Endothelial cell of umbilical vein (primary cell): ENCODE measurements around the gene ZNF618. TPM values are rescaled to one million over a fixed set of nuclear protein-coding genes. Genes with fewer than 3 reads are reported as not detected.

Source experiments
- BruUV-seq: library from RNA; stranded (reverse); fragments of 400-500 nt; replicated peaks from 2 replicates; lab custom pipeline; 2021; lab: Mats Ljungman, UMichigan
- CTCF ChIA-PET: fragments of 300-600, 350-600 bp; sonication (Branson Sonifier 250); formaldehyde crosslinking; loops from one replicate; lab custom pipeline; 2021; ENCODE audit warnings: antibody characterized with exemption, inconsistent platforms; lab: Charles Lee
- POLR2A ChIA-PET: fragments of 300-600, 350-600 bp; sonication (Branson Sonifier 250); formaldehyde crosslinking; loops from one replicate; lab custom pipeline; 2021; ENCODE audit warnings: antibody characterized with exemption, inconsistent platforms; lab: Charles Lee
- DNase-seq: peaks from one replicate; pipeline ENCODE4 v3.0.0-alpha.2; 2011; ENCODE audit warnings: low read depth, low spot score
- FAIRE-seq: peaks from 2 replicates; lab custom pipeline; 2011; peaks lifted over from hg19 to GRCh38; lab: Jason Lieb, UNC
- H2AFZ ChIP-seq: 2 replicates; pipeline ENCODE4 v1.6.0; 2012; ENCODE audit warnings: low read depth, low read length, control low read depth, inconsistent platforms
- H3K27ac ChIP-seq: 2 replicates; pipeline ENCODE4 v1.5.1; 2011; ENCODE audit warnings: low read depth, mild to moderate bottlenecking, control low read depth, low read length, moderate library complexity; ENCODE audit not compliant: insufficient read depth
- H3K27me3 ChIP-seq, 2 experiments: 2 replicates each; pipeline versions ENCODE4 v1.6.0 to v1.6.1; 2011; ENCODE audit warnings: low read length in 2 of 2, mixed read lengths in 1 of 2; ENCODE audit not compliant: control insufficient read depth in 2 of 2, insufficient read depth in 2 of 2
- H3K36me3 ChIP-seq, 2 experiments: 2 replicates in 1 of 2; 3 replicates in 1 of 2; pipeline ENCODE4 v1.5.1; 2011; ENCODE audit warnings: low read length in 2 of 2, mild to moderate bottlenecking in 1 of 2, moderate library complexity in 1 of 2; ENCODE audit not compliant: control insufficient read depth in 2 of 2, insufficient read depth in 2 of 2; ENCODE audit errors: extremely low read depth in 1 of 2
- H3K4me1 ChIP-seq: 3 replicates; pipeline ENCODE4 v1.5.1; 2011; ENCODE audit warnings: mild to moderate bottlenecking, low read length; ENCODE audit not compliant: control insufficient read depth, insufficient read depth; ENCODE audit errors: extremely low read depth
- H3K4me2 ChIP-seq: 2 replicates; pipeline ENCODE4 v1.6.1; 2011; ENCODE audit warnings: low read length, control low read depth, mixed read lengths; ENCODE audit not compliant: insufficient read depth
- H3K4me3 ChIP-seq, 3 experiments: fragments of 200-600 bp in 1 of 3; sonication (generic), shearing (Covaris generic) in 1 of 3; replicated peaks in 1 of 3; 2 replicates each; pipeline ENCODE4 v1.5.1; 2011 to 2016; ENCODE audit warnings: control low read depth in 3 of 3, low read length in 3 of 3, mild to moderate bottlenecking in 2 of 3, inconsistent platforms in 1 of 3, low read depth in 1 of 3, moderate library complexity in 1 of 3; ENCODE audit not compliant: insufficient read depth in 1 of 3
- H3K79me2 ChIP-seq: 2 replicates; pipeline ENCODE4 v1.6.0; 2012; ENCODE audit warnings: low read length, inconsistent platforms; ENCODE audit not compliant: control insufficient read depth, insufficient read depth
- H3K9ac ChIP-seq: replicated peaks from 2 replicates; pipeline ENCODE3; 2011; ENCODE audit warnings: low read length, control low read depth; ENCODE audit not compliant: insufficient read depth; ENCODE audit errors: extremely low read depth
- H3K9me1 ChIP-seq: replicated peaks from 3 replicates; pipeline ENCODE4 v1.6.0; 2011; ENCODE audit warnings: mild to moderate bottlenecking, low read length; ENCODE audit not compliant: control insufficient read depth, insufficient read depth; ENCODE audit errors: extremely low read depth
- H3K9me3 ChIP-seq: replicated peaks from 2 replicates; pipeline ENCODE4 v1.5.1; 2012; ENCODE audit warnings: low read length, inconsistent platforms; ENCODE audit not compliant: control insufficient read depth, insufficient read depth
- H4K20me1 ChIP-seq: replicated peaks from 2 replicates; pipeline ENCODE3; 2011; ENCODE audit warnings: mild to moderate bottlenecking, low read length; ENCODE audit not compliant: control insufficient read depth, insufficient read depth; ENCODE audit errors: extremely low read depth
- CTCF ChIP-seq, 2 donors: IDR thresholded peaks; 1 replicate in 1 of 2; 2 replicates in 1 of 2; pipeline ENCODE4 v1.5.1; 2011; ENCODE audit warnings: low read length in 2 of 2, mild to moderate bottlenecking in 2 of 2, moderate library complexity in 2 of 2, control low read depth in 1 of 2, inconsistent platforms in 1 of 2, low read depth in 1 of 2; ENCODE audit not compliant: insufficient read depth in 1 of 2; ENCODE audit errors: extremely low read depth in 1 of 2
- EZH2 ChIP-seq: IDR thresholded peaks from 2 replicates; pipeline ENCODE4 v1.6.1; 2012; ENCODE audit warnings: borderline replicate concordance, low read depth, mild to moderate bottlenecking, moderate library complexity, low read length, inconsistent platforms; ENCODE audit not compliant: severe bottlenecking
- FOS ChIP-seq: IDR thresholded peaks from 2 replicates; pipeline ENCODE4 v1.6.1; 2011; ENCODE audit warnings: mild to moderate bottlenecking, low read length, moderate library complexity, borderline replicate concordance; ENCODE audit not compliant: insufficient read depth
- GATA2 ChIP-seq: IDR thresholded peaks from 2 replicates; pipeline ENCODE4 v1.7.0; 2011; ENCODE audit warnings: low read depth, mild to moderate bottlenecking, moderate library complexity, mixed read lengths, low read length; ENCODE audit not compliant: insufficient read length, insufficient read depth
- JUN ChIP-seq: IDR thresholded peaks from 2 replicates; pipeline ENCODE4 v1.6.1; 2011; ENCODE audit warnings: borderline replicate concordance, low read depth; ENCODE audit not compliant: insufficient read length, insufficient read depth
- MYC ChIP-seq: IDR thresholded peaks from one replicate; pipeline ENCODE4 v1.6.1; 2011; ENCODE audit warnings: mild to moderate bottlenecking, low read depth, low read length
- POLR2A ChIP-seq: IDR thresholded peaks from 2 replicates; pipeline ENCODE4 v1.6.1; 2012; ENCODE audit warnings: low read depth, mild to moderate bottlenecking, control low read depth, low read length
- POLR2AphosphoS5 ChIP-seq: IDR thresholded peaks from 2 replicates; pipeline ENCODE4 v1.6.1; 2012; ENCODE audit warnings: low read depth, mild to moderate bottlenecking, control low read depth, low read length, moderate library complexity; ENCODE audit not compliant: insufficient read depth
- dilution Hi-C: fragments of 300-500 bp; cut with MboI; formaldehyde crosslinking; loops from one replicate; pipeline ENCODE4 v1.15.0; 2019; ENCODE audit warnings: low sequenced_read_pairs; ENCODE audit not compliant: extremely low pct_ligation_motif_present
- intact Hi-C: fragments of 100-400 bp; cut with micrococcal nuclease; formaldehyde crosslinking; loops from one replicate; pipeline ENCODE4 v1.10.0; 2022
- polyA plus RNA-seq, 4 experiments: library from polyadenylated mRNA; depleted of rRNA in 3 of 4; stranded (reverse) in 3 of 4; unstranded in 1 of 4; fragments of >200 nt; gene quantifications; 2 replicates each; pipeline versions ENCODE4 v1.2.1 to v1.2.3, GENCODE V29; 2011 to 2012; ENCODE audit warnings: missing spikeins in 1 of 4
- total RNA-seq: library from RNA; stranded (reverse); gene quantifications from 2 replicates; pipeline ENCODE4 v1.2.3, GENCODE V29; 2021
- TF ChIP-seq, protein P1 (sequence below): IDR thresholded peaks from 2 replicates; pipeline ENCODE4 v1.6.1; 2011; ENCODE audit not compliant: insufficient read depth, insufficient read length

Gene ZNF618
- total and polyA plus RNA-seq, 2 donors (not counting 3 experiments of a cell fraction or from before 2014, with no cell fraction given), result 22.6 to 80.3 TPM

GRCh38 chr9:113941056-113941455 lies 64.9 kb downstream of the ZNF618 start:
- CTCF ChIA-PET, result interaction anchor here (1.2 kb wide), 1 partner anchor 62 kb away, joined by 5 read pairs; no protein-coding TSS in a partner anchor

More at GRCh38 chr9:113941056-113941455, 64.9 kb downstream of the ZNF618 start:
- intact Hi-C loops, result no loop called here
- TF ChIP-seq JUN (no peak), POLR2AphosphoS5 (no peak), FOS (no peak), GATA2 (no peak), EZH2 (no peak), CTCF (IDR thresholded peaks at IDR 0.05; ENCODE audit: extremely low read depth in 1 of 2, insufficient read depth in 1 of 2, low read depth in 1 of 2, low read length in 2 of 2) (no peak), MYC (no peak), POLR2A (no peak)
- TF ChIP-seq, protein P1, sequence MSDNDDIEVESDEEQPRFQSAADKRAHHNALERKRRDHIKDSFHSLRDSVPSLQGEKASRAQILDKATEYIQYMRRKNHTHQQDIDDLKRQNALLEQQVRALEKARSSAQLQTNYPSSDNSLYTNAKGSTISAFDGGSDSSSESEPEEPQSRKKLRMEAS, result no peak
- FAIRE-seq (no peak), DNase-seq (no peak)
- POLR2A ChIA-PET, result no interaction called here
- BruUV-seq, result no TSS peak
- Histone ChIP-seq H3K27ac (no peak overlapping the region), H3K27me3 (no peaks in the 10 kb centered on the region), H3K36me3 (peaks cover 0 to 2% of the 10 kb centered on the region in 2 experiments), H3K9me3 (no peaks in the 10 kb centered on the region), H3K4me3 (no peak overlapping the region), H3K9ac (no peak overlapping the region), H3K9me1 (no peaks in the 10 kb centered on the region), H3K4me1 (peaks cover 13% of the 10 kb centered on the region), H3K79me2 (peaks cover 54% of the 10 kb centered on the region), H3K4me2 (no peak overlapping the region), H2AFZ (no peak overlapping the region), H4K20me1 (no peaks in the 10 kb centered on the region)
- dilution Hi-C loops, result no loop called here
